Measurements from ENCODE around the gene REEP2.

Gene REEP2

GRCh38 chr5:138491669-138492559, 53.1 kb downstream of the REEP2 start:
- H3K27ac ChIP-seq = peak overlapping the region; percentile 52
- TF ChIP-seq CTCF (IDR thresholded peaks at IDR 0.05) (no peak), ZFX (IDR thresholded peaks at IDR 0.05; ENCODE audit: borderline replicate concordance) (no peak)

- TF ChIP-seq ZFX (IDR thresholded peaks at IDR 0.05; ENCODE audit: borderline replicate concordance) (no peak), CTCF (IDR thresholded peaks at IDR 0.05) (no peak)
- peak overlapping the region; percentile 52 for H3K27ac ChIP-seq
These were observed 53.7 kb downstream of the REEP2 start for GRCh38 chr5:138492560-138493045.

- H3K27ac ChIP-seq = no peak overlapping the region
- no peak for TF ChIP-seq CTCF (IDR thresholded peaks at IDR 0.05)
- TF ChIP-seq ZFX (IDR thresholded peaks at IDR 0.05; ENCODE audit: borderline replicate concordance) = no peak
These were observed 56.5 kb downstream of the REEP2 start for GRCh38 chr5:138495351-138495750.
